Panc1 (cell line): ENCODE data around the gene PRKD2. TPM values are rescaled to one million over a fixed set of nuclear protein-coding genes. Genes with fewer than 3 reads are reported as not detected.

Source experiments
- ATAC-seq: fragments of 200-7000 bp; cut with Tn5 transposase; 2 replicates; pipeline ENCODE4 v1.9.1; 2020; ENCODE audit warnings: mild to moderate bottlenecking, moderate library complexity
- BruUV-seq: library from RNA; stranded (reverse); fragments of 400-500 nt; replicated peaks from 2 replicates; lab custom pipeline; 2021; lab: Mats Ljungman, UMichigan
- CTCF ChIA-PET: fragments of 300-600 bp; sonication (Branson Sonifier 250); formaldehyde crosslinking; loops from one replicate; lab custom pipeline; 2022; ENCODE audit warnings: antibody characterized with exemption; lab: Charles Lee
- POLR2A ChIA-PET: fragments of 300-600 bp; sonication (Branson Sonifier 250); formaldehyde crosslinking; loops from one replicate; lab custom pipeline; 2022; ENCODE audit warnings: antibody characterized with exemption; lab: Charles Lee
- DNase-seq: peaks from one replicate; pipeline ENCODE4 v3.0.0-alpha.2; 2010; ENCODE audit warnings: low read depth, low spot score
- H3K27ac ChIP-seq: 2 replicates; pipeline ENCODE4 v1.5.1; 2011; ENCODE audit warnings: mild to moderate bottlenecking, low read length, inconsistent platforms
- H3K27me3 ChIP-seq: fragments of 200-500 bp; sonication (Bioruptor generic); 2 replicates; pipeline ENCODE4 v1.6.0; 2014; ENCODE audit warnings: low read length, inconsistent platforms; ENCODE audit not compliant: control insufficient read depth, insufficient read depth
- H3K36me3 ChIP-seq: fragments of 200-500 bp; sonication (Bioruptor generic); 2 replicates; pipeline ENCODE4 v1.5.1; 2014; ENCODE audit warnings: inconsistent platforms, mild to moderate bottlenecking, low read length, moderate library complexity; ENCODE audit not compliant: control insufficient read depth, insufficient read depth
- H3K4me1 ChIP-seq: 2 replicates; pipeline ENCODE4 v1.5.1; 2011; ENCODE audit warnings: inconsistent platforms, mild to moderate bottlenecking, low read length, moderate library complexity; ENCODE audit not compliant: control insufficient read depth, insufficient read depth
- H3K4me3 ChIP-seq, 2 experiments: 2 replicates each; pipeline ENCODE4 v1.5.1; 2011 to 2012; ENCODE audit warnings: low read depth in 2 of 2, low read length in 2 of 2, mild to moderate bottlenecking in 2 of 2, inconsistent platforms in 1 of 2, moderate library complexity in 1 of 2
- H3K9me3 ChIP-seq: fragments of 200-500 bp; sonication (Bioruptor generic); 2 replicates; pipeline ENCODE4 v1.5.1; 2014; ENCODE audit warnings: low read depth, mild to moderate bottlenecking, inconsistent platforms, low read length, moderate library complexity; ENCODE audit not compliant: control insufficient read depth, insufficient read depth
- CTCF ChIP-seq: fragments of 450-650 bp; IDR thresholded peaks from 2 replicates; pipeline ENCODE4 v1.5.1; 2017; ENCODE audit warnings: mild to moderate bottlenecking
- POLR2AphosphoS5 ChIP-seq: IDR thresholded peaks from 2 replicates; pipeline ENCODE4 v1.6.1; 2012; ENCODE audit warnings: mild to moderate bottlenecking, low read depth, low read length, moderate library complexity
- REST ChIP-seq, 2 experiments: IDR thresholded peaks; 2 replicates each; pipeline ENCODE4 v1.6.1; 2011 to 2012; ENCODE audit warnings: low read depth in 2 of 2, control low read depth in 1 of 2, low read length in 1 of 2, mild to moderate bottlenecking in 1 of 2, moderate library complexity in 1 of 2; ENCODE audit not compliant: insufficient read depth in 1 of 2
- SIN3A ChIP-seq: IDR thresholded peaks from 2 replicates; pipeline ENCODE4 v1.6.1; 2012; ENCODE audit warnings: low read depth, mild to moderate bottlenecking, low read length, moderate library complexity, borderline replicate concordance; ENCODE audit not compliant: insufficient read depth
- TCF7L2 ChIP-seq: IDR thresholded peaks from 2 replicates; pipeline ENCODE4 v1.6.1; 2011; ENCODE audit warnings: mild to moderate bottlenecking, low read depth, low read length, inconsistent platforms
- in situ Hi-C: cut with HindIII; loops from 2 replicates; pipeline ENCODE4 v1.10.0; 2016; ENCODE audit warnings: low sequenced_read_pairs, low pct_unique_long_range_greater_than_20kb
- intact Hi-C: fragments of 100-400 bp; cut with micrococcal nuclease; formaldehyde crosslinking; loops from one replicate; pipeline ENCODE4 v1.10.0; 2022; ENCODE audit not compliant: unreplicated experiment
- total RNA-seq: library from RNA; stranded (reverse); gene quantifications from one replicate; pipeline ENCODE4 v1.2.1, GENCODE V29; 2021; ENCODE audit not compliant: unreplicated experiment

The PRKD2 gene
- total RNA-seq, 1 experiment from 2014 or later: 41.2 TPM

DNA sequence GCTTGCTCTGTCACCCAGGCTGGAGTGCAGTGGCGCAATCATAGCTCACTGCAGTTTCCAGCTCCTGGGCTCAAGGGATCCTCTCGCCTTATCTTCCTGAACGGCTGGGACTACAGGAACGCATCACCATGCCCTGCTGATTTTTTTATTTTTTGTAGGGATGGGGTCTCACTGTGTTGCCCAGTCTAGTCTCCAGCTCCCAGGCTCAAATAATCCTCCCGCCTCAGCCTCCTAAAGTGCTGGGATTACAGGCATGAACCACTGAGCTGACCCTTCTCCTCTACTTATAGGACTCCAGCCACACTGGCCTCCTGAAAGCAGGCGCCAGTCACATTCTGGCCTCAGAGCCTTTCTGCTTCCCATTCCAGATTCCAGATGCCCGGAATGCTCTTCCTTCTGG, 66.5 kb downstream of the PRKD2 start:
- ChIA-PET POLR2A (no interaction called here), CTCF (no interaction called here)
- Histone ChIP-seq H3K4me1 (no peaks in the 10 kb centered on the region), H3K27ac (no peak overlapping the region), H3K36me3 (no peaks in the 10 kb centered on the region), H3K9me3 (no peaks in the 10 kb centered on the region), H3K27me3 (no peaks in the 10 kb centered on the region), H3K4me3 (no peak overlapping the region)
- intact Hi-C loops: no loop called here
- no peak for DNase-seq
- in situ Hi-C loops: no loop called here
- TF ChIP-seq POLR2AphosphoS5 (no peak), SIN3A (no peak), REST (IDR thresholded peaks at IDR 0.05; ENCODE audit: insufficient read depth in 1 of 2, low read depth in 2 of 2, low read length in 1 of 2) (no peak), CTCF (no peak), TCF7L2 (no peak)
- BruUV-seq: no TSS peak
- ATAC-seq: no peak

- no peak overlapping the region for H3K4me3 ChIP-seq
- ATAC-seq: no peak
- intact Hi-C loops: no loop called here
- no peaks in the 10 kb centered on the region for H3K27me3 ChIP-seq
- TF ChIP-seq TCF7L2 (no peak), CTCF (no peak), REST (IDR thresholded peaks at IDR 0.05; ENCODE audit: insufficient read depth in 1 of 2, low read depth in 2 of 2, low read length in 1 of 2) (no peak), SIN3A (no peak), POLR2AphosphoS5 (no peak)
- POLR2A ChIA-PET: interaction anchor here (0.6 kb wide), 1 partner anchor 67 kb away, joined by 12 read pairs; the partner anchor contains the start of gene PRKD2
- in situ Hi-C loops: no loop called here
- DNase-seq: no peak
- H3K27ac ChIP-seq: no peak overlapping the region
- no peaks in the 10 kb centered on the region for H3K36me3 ChIP-seq
- no peaks in the 10 kb centered on the region for H3K9me3 ChIP-seq
- no peaks in the 10 kb centered on the region for H3K4me1 ChIP-seq
- no TSS peak for BruUV-seq
- CTCF ChIA-PET: no interaction called here
These were observed 67.7 kb downstream of the PRKD2 start for GRCh38 chr19:46648961-46649960.
